Measurements from ENCODE around the gene PHYH.
A peak's percentile ranks its signal among the peaks of the same experiment; 100 is the strongest.

Gene PHYH

DNA sequence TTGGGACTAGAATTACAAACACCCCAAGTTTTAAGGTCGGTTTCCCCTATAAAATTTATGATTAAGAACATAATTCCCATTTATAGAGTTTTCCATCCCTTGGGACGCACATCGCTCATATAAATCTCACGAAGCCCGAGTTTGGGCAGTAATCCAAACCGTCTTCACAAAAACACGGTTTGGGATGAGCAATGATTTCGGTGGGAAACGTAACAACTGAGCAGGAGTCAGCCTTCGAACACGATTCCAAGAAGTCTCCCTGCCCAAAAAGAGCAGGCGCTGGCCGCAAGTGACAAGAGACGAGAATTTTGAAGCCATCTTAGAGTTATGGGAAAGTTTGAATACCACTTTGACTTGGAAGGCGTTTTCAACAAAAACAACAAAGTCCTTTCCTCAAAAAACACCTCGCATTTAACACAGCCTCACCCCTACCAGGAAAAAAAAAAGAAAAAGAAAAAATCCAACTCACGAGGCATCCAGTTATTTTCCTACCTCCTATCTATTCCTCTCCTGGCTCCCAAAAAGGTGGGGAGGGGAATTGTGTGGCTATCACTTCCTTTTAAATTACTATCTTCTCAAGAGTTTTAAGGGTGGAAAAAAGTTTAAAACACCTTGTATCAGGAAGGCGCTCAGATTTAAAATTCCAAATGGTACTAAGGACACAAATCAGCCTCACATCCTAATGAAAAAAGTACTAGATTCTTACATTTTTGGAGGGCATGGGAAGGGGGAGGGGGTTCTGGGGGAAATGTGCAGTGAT lies 46.6 kb upstream of the PHYH start:
- Histone ChIP-seq H3K27me3 (peaks cover 0 to 1% of the 10 kb centered on the region in 2 donors), H3K36me3 (no peaks in the 10 kb centered on the region), H3K4me3 (peak overlapping the region; percentile 76 to 92), H3K27ac (peak overlapping the region; percentile 89 to 95), H3K9me3 (no peaks in the 10 kb centered on the region), H3K4me1 (peaks cover 0 to 37% (median 19%) of the 10 kb centered on the region in 4 donors)
- intact Hi-C loops (cut with DNase I; ENCODE audit: low total_unique reads) = no loop called here
- DNase-seq = peak in 1 of 2 donors; percentile 42
- TF ChIP-seq, protein P1, sequence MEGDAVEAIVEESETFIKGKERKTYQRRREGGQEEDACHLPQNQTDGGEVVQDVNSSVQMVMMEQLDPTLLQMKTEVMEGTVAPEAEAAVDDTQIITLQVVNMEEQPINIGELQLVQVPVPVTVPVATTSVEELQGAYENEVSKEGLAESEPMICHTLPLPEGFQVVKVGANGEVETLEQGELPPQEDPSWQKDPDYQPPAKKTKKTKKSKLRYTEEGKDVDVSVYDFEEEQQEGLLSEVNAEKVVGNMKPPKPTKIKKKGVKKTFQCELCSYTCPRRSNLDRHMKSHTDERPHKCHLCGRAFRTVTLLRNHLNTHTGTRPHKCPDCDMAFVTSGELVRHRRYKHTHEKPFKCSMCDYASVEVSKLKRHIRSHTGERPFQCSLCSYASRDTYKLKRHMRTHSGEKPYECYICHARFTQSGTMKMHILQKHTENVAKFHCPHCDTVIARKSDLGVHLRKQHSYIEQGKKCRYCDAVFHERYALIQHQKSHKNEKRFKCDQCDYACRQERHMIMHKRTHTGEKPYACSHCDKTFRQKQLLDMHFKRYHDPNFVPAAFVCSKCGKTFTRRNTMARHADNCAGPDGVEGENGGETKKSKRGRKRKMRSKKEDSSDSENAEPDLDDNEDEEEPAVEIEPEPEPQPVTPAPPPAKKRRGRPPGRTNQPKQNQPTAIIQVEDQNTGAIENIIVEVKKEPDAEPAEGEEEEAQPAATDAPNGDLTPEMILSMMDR (IDR thresholded peaks at IDR 0.05) = no peak

GRCh38 chr10:13340626-13341376 lies 40.9 kb upstream of the PHYH start:
- H3K36me3 ChIP-seq = peaks cover 4 to 26% (median 16%) of the 10 kb centered on the region in 3 donors
- no peaks in the 10 kb centered on the region for H3K9me3 ChIP-seq
- H3K27ac ChIP-seq = no peak overlapping the region
- DNase-seq = no peak
- H3K4me3 ChIP-seq = no peak overlapping the region
- TF ChIP-seq, protein P1 (IDR thresholded peaks at IDR 0.05) = no peak
- H3K27me3 ChIP-seq = no peaks in the 10 kb centered on the region
- peaks cover 0 to 18% (median 10%) of the 10 kb centered on the region in 4 donors for H3K4me1 ChIP-seq
- intact Hi-C loops (cut with DNase I; ENCODE audit: low total_unique reads) = no loop called here

DNA sequence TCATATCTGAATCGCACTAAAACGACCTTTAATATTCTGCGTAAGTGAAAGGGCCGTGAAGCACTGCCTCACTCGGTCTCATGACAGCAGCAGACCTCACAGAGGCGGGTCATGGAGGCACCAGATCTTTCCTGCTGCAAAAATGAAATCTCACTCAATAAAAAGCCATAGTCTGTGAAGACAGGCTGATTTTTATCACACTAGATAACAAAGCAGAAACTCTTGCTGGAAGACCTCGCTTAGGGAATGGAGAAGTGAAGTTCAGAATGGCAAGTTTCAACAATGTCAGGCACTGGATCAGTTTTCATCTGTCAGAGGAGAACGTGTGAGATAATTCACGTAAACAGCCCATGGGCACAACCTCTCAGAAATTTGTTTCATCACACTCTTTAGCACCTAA lies 40.2 kb upstream of the PHYH start:
- Histone ChIP-seq H3K27ac (no peak overlapping the region), H3K36me3 (peaks cover 11 to 33% (median 23%) of the 10 kb centered on the region in 3 donors), H3K4me3 (no peak overlapping the region), H3K4me1 (peaks cover 0 to 11% (median 7%) of the 10 kb centered on the region in 4 donors), H3K27me3 (no peaks in the 10 kb centered on the region), H3K9me3 (no peaks in the 10 kb centered on the region)
- TF ChIP-seq, protein P1 (IDR thresholded peaks at IDR 0.05) = no peak
- no peak for DNase-seq
- intact Hi-C loops (cut with DNase I; ENCODE audit: low total_unique reads) = no loop called here

DNA sequence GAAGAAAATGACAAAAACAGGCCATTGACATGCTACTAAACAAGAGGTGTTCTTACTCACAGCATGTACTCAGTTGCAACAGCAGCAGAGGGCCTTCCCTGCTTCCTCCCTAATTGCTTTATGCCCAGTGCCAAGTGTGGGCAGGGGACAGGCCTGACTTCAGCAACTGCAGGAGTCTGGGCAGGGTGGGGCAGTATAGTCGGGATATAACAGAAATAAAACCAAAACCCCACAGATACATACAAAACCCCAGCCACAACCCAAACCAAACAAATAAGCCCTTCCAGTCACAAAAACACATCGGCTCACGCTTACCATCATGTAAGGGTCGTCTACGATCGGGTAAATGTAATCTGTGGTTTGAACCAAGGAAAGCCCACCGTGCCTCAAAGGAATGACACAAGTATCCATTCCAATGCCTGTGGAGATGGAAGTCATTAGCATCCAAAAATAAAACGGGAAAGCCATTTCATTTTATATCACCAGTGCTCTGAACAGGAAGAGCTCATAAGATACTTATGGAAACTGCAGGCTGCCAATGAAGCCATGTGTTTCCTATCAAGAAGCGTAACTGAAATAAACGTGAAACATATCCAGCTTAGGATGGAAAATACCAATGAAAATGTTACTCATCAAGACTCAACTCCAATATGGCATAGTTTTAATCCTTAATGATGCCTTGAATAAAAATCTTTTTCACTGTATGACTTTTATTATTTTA lies 38.7 kb upstream of the PHYH start:
- TF ChIP-seq, protein P1 (IDR thresholded peaks at IDR 0.05) = no peak
- DNase-seq = no peak
- Histone ChIP-seq H3K27me3 (no peaks in the 10 kb centered on the region), H3K27ac (no peak overlapping the region), H3K36me3 (peaks cover 24 to 48% (median 33%) of the 10 kb centered on the region in 3 donors), H3K9me3 (no peaks in the 10 kb centered on the region), H3K4me3 (no peak overlapping the region), H3K4me1 (peaks cover 0 to 11% (median 7%) of the 10 kb centered on the region in 4 donors)
- intact Hi-C loops (cut with DNase I; ENCODE audit: low total_unique reads) = no loop called here

DNA sequence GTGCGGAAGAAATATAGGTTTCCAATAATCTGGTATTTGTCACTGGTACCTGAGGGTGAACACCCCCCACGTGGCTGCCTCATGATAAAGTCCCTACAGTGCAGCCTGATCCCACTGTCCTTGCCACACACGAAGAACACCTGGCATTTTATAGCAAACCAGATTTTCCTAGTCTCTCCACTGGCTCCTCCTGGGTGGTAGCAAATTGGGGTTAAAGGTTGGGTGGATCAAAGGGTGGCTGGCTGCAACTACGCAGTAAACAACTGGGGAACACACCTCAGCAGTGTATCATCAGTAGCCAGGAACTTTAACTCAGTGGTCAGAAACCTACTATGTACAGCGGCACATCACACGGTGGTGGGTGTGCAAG lies 37.9 kb upstream of the PHYH start:
- Histone ChIP-seq H3K4me3 (no peak overlapping the region), H3K36me3 (peaks cover 31 to 56% (median 40%) of the 10 kb centered on the region in 3 donors), H3K9me3 (no peaks in the 10 kb centered on the region), H3K27ac (no peak overlapping the region), H3K27me3 (no peaks in the 10 kb centered on the region), H3K4me1 (peaks cover 0 to 8% (median 3%) of the 10 kb centered on the region in 4 donors)
- TF ChIP-seq, protein P1 (IDR thresholded peaks at IDR 0.05) = no peak
- DNase-seq = no peak
- intact Hi-C loops (cut with DNase I; ENCODE audit: low total_unique reads) = no loop called here

Measured in tibial artery (tissue), 4 donors.